GM18517 (cell line): ENCODE results near the gene NUP133.

Experiments
- ATAC-seq: cut with Tn5 transposase; IDR thresholded peaks from one replicate; pipeline ENCODE4 v1.9.1; 2021; ENCODE audit warnings: mild to moderate bottlenecking, moderate library complexity; ENCODE audit not compliant: unreplicated experiment

Gene NUP133

GRCh38 chr1:229454056-229454455 is 54.1 kb downstream of the NUP133 start:
- ATAC-seq = no peak

GRCh38 chr1:229452956-229453801 is 55.0 kb downstream of the NUP133 start:
- no peak for ATAC-seq

- no peak for ATAC-seq
These were observed 59.3 kb downstream of the NUP133 start for GRCh38 chr1:229448845-229449244.

- no peak for ATAC-seq
These were observed 59.8 kb downstream of the NUP133 start for GRCh38 chr1:229448354-229448753.

- ATAC-seq = no peak
These were observed 60.3 kb downstream of the NUP133 start for GRCh38 chr1:229447809-229448252.

GRCh38 chr1:229445828-229446227 is 62.3 kb downstream of the NUP133 start:
- ATAC-seq = no peak

GRCh38 chr1:229440851-229441537 is 67.1 kb downstream of the NUP133 start:
- peak; percentile 98 for ATAC-seq

- no peak for ATAC-seq
These were observed 70.1 kb downstream of the NUP133 start for GRCh38 chr1:229438021-229438420.

GRCh38 chr1:229437443-229437842 is 70.7 kb downstream of the NUP133 start:
- ATAC-seq = no peak

GRCh38 chr1:229436201-229436600 is 71.9 kb downstream of the NUP133 start:
- no peak for ATAC-seq

- no peak for ATAC-seq
These were observed 73.5 kb downstream of the NUP133 start for GRCh38 chr1:229434641-229435051.

- no peak for ATAC-seq
These were observed 74.0 kb downstream of the NUP133 start, which contains the start of gene ACTA1 for GRCh38 chr1:229434005-229434640. ACTA1 (minus strand) TSS chr1:229434094; CDS start chr1:229433115, 979 bp downstream.

GRCh38 chr1:229433364-229434004 is 74.7 kb downstream of the NUP133 start:
- no peak for ATAC-seq

GRCh38 chr1:229432905-229433304 is 75.2 kb downstream of the NUP133 start:
- no peak for ATAC-seq

GRCh38 chr1:229432116-229432461 is 76.1 kb downstream of the NUP133 start:
- no peak for ATAC-seq

GRCh38 chr1:229431284-229432115 is 76.6 kb downstream of the NUP133 start:
- ATAC-seq = no peak

GRCh38 chr1:229430761-229431283 is 77.3 kb downstream of the NUP133 start:
- no peak for ATAC-seq

- no peak for ATAC-seq
These were observed 79.9 kb downstream of the NUP133 start for GRCh38 chr1:229428256-229428655.

- ATAC-seq = no peak
These were observed 80.6 kb downstream of the NUP133 start for GRCh38 chr1:229427572-229427971.

GRCh38 chr1:229425564-229426159 is 82.5 kb downstream of the NUP133 start:
- ATAC-seq = no peak
